PC-9 (cell line): ENCODE measurements around the gene JAML. TPM values are rescaled to one million over a fixed set of nuclear protein-coding genes. Genes with fewer than 3 reads are reported as not detected.
A peak's percentile ranks its signal among the peaks of the same experiment; 100 is the strongest.

Source experiments
- BruUV-seq: library from RNA; stranded (reverse); fragments of 400-500 nt; replicated peaks from 2 replicates; lab custom pipeline; 2021; lab: Mats Ljungman, UMichigan
- CTCF ChIA-PET: fragments of 300-600 bp; sonication (Branson Sonifier 250); formaldehyde crosslinking; loops from one replicate; lab custom pipeline; 2022; ENCODE audit warnings: antibody characterized with exemption; lab: Charles Lee
- POLR2A ChIA-PET: fragments of 300-600 bp; sonication (Branson Sonifier 250); formaldehyde crosslinking; loops from one replicate; lab custom pipeline; 2022; ENCODE audit warnings: antibody characterized with exemption; ENCODE audit not compliant: unreplicated experiment; lab: Charles Lee
- DNase-seq, 2 experiments: peaks; one replicate each; pipeline versions ENCODE4 v3.0.0 to v3.0.0-alpha.2; 2015 to 2022; ENCODE audit warnings: mixed read lengths in 1 of 2
- H2AFZ ChIP-seq: fragments of 200-600 bp; sonication (generic); 2 replicates; pipeline ENCODE4 v1.8.1; 2017; ENCODE audit warnings: antibody characterized with exemption
- H3F3A ChIP-seq: fragments of 200-600 bp; sonication (generic); 2 replicates; pipeline ENCODE4 v1.8.1; 2017; ENCODE audit warnings: antibody characterized with exemption, mild to moderate bottlenecking, low read depth; ENCODE audit not compliant: insufficient read depth
- H3K27ac ChIP-seq: fragments of 200-600 bp; sonication (generic); 2 replicates; pipeline ENCODE4 v1.6.1; 2016; ENCODE audit warnings: mixed run types
- H3K27me3 ChIP-seq: fragments of 200-600 bp; sonication (generic); 2 replicates; pipeline ENCODE4 v1.6.1; 2016; ENCODE audit warnings: low read depth, mixed run types; ENCODE audit not compliant: insufficient read depth
- H3K36me3 ChIP-seq: fragments of 200-600 bp; sonication (generic); 2 replicates; pipeline ENCODE4 v1.6.1; 2016; ENCODE audit warnings: low read depth, mixed run types
- H3K4me1 ChIP-seq: fragments of 200-600 bp; sonication (generic); replicated peaks from 2 replicates; pipeline ENCODE4 v1.6.1; 2016; ENCODE audit warnings: mixed run types; ENCODE audit not compliant: insufficient read depth
- H3K4me2 ChIP-seq: fragments of 200-600 bp; sonication (generic); 2 replicates; pipeline ENCODE4 v1.6.1; 2017; ENCODE audit warnings: mixed run types
- H3K4me3 ChIP-seq: fragments of 200-600 bp; sonication (generic); 2 replicates; pipeline ENCODE4 v1.6.1; 2016; ENCODE audit warnings: mixed run types
- H3K79me2 ChIP-seq: fragments of 200-600 bp; sonication (generic); 2 replicates; pipeline ENCODE4 v1.6.1; 2017; ENCODE audit warnings: low read depth, mixed run types
- H3K9me2 ChIP-seq: fragments of 200-600 bp; sonication (generic); 2 replicates; pipeline ENCODE4 v1.8.1; 2017; ENCODE audit warnings: mild to moderate bottlenecking; ENCODE audit not compliant: insufficient read depth
- H3K9me3 ChIP-seq: fragments of 200-600 bp; sonication (generic); 2 replicates; pipeline ENCODE4 v1.8.1; 2016; ENCODE audit warnings: low read depth; ENCODE audit not compliant: insufficient read depth
- H4K20me1 ChIP-seq: fragments of 200-600 bp; sonication (generic); 2 replicates; pipeline ENCODE4 v1.8.1; 2017; ENCODE audit not compliant: insufficient read depth
- CTCF ChIP-seq: fragments of 200-600 bp; sonication (generic); conservative IDR thresholded peaks from 2 replicates; pipeline ENCODE4 v1.6.1; 2017; ENCODE audit warnings: mixed run types, antibody characterized with exemption, mild to moderate bottlenecking, moderate library complexity
- EZH2 ChIP-seq: fragments of 200-600 bp; sonication (generic); IDR thresholded peaks from 2 replicates; pipeline ENCODE4 v1.8.0; 2017; ENCODE audit warnings: antibody characterized with exemption, low read depth
- intact Hi-C: fragments of 100-400 bp; cut with micrococcal nuclease; formaldehyde crosslinking; loops from one replicate; pipeline ENCODE4 v1.10.0; 2022; ENCODE audit not compliant: unreplicated experiment
- total RNA-seq: library from RNA; stranded (reverse); gene quantifications from 2 replicates; pipeline ENCODE4 v1.2.3, GENCODE V29; 2021

Gene JAML
- total RNA-seq, 1 experiment from 2014 or later = not detected

- H4K20me1 ChIP-seq = no peaks in the 10 kb centered on the region
- H3K9me3 ChIP-seq = no peaks in the 10 kb centered on the region
- ChIA-PET CTCF (interaction anchor here (0.5 to 0.7 kb wide), 5 partner anchors 15 to 930 kb away, joined by 3 to 4 read pairs (median 3); partner anchors contain the start of gene DPAGT1), POLR2A (no interaction called here)
- DNase-seq = peak in 1 of 2 experiments; percentile 53
- H3K27ac ChIP-seq = no peak overlapping the region
- H3K27me3 ChIP-seq = peaks cover 40% of the 10 kb centered on the region
- H3K79me2 ChIP-seq = no peaks in the 10 kb centered on the region
- TF ChIP-seq CTCF = peak; percentile 98
- no peak for TF ChIP-seq EZH2
- BruUV-seq = no TSS peak
- peaks cover 24% of the 10 kb centered on the region for H3K4me1 ChIP-seq
- intact Hi-C loops = loop anchor here (1.0 to 5.0 kb wide), 2 partner anchors 26 to 224 kb away; no protein-coding TSS in a partner anchor
- H3K4me2 ChIP-seq = no peak overlapping the region
- no peaks in the 10 kb centered on the region for H3K9me2 ChIP-seq
- H3K4me3 ChIP-seq = no peak overlapping the region
- H3F3A ChIP-seq = peaks cover 24% of the 10 kb centered on the region; the same call in 1 of the 2 replicates
- no peaks in the 10 kb centered on the region for H3K36me3 ChIP-seq
- H2AFZ ChIP-seq = no peak overlapping the region
Measured at GRCh38 chr11:118171269-118172062, 53.3 kb downstream of the JAML start.

DNA sequence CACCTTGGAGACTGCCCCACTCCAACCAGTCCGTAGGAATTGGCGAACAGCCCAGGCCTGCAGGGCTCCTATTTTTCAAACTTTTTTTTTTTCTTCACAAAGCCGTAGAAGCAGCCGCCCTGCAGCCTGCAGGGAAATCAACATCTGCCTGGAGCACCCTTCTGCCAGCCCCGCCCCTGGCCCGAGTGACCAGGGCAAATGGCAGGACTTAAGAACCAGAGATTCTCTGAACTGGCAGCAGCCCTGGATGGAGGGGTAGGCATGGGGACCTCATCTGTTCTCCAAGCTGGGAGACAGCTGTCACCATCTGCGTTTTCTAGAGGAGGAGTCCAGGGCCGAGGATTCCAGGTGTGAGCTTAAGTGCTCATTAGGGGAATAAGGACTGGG is 53.9 kb downstream of the JAML start:
- Histone ChIP-seq H3K4me2 (no peak overlapping the region), H3K4me1 (peaks cover 18% of the 10 kb centered on the region), H3K27me3 (peaks cover 45% of the 10 kb centered on the region), H3F3A (peaks cover 18% of the 10 kb centered on the region; the same call in 1 of the 2 replicates), H2AFZ (no peak overlapping the region), H3K4me3 (no peak overlapping the region), H3K9me2 (no peaks in the 10 kb centered on the region), H3K79me2 (no peaks in the 10 kb centered on the region), H3K36me3 (no peaks in the 10 kb centered on the region), H4K20me1 (no peaks in the 10 kb centered on the region), H3K27ac (no peak overlapping the region), H3K9me3 (no peaks in the 10 kb centered on the region)
- TF ChIP-seq CTCF = no peak
- TF ChIP-seq EZH2 = no peak
- DNase-seq = no peak
- ChIA-PET POLR2A (no interaction called here), CTCF (interaction anchor here (0.5 to 0.6 kb wide), 3 partner anchors 44 to 417 kb away, joined by 3 read pairs; no protein-coding TSS in a partner anchor)
- intact Hi-C loops = loop anchor here (1.0 to 5.0 kb wide), 2 partner anchors 26 to 224 kb away; no protein-coding TSS in a partner anchor
- BruUV-seq = no TSS peak

- BruUV-seq = no TSS peak
- intact Hi-C loops = loop anchor here (5.0 kb wide), 1 partner anchor 223 kb away; no protein-coding TSS in a partner anchor
Measured at GRCh38 chr11:118170231-118170630, 54.6 kb downstream of the JAML start.

More at GRCh38 chr11:118170231-118170630, 54.6 kb downstream of the JAML start:
- peaks cover 45% of the 10 kb centered on the region for H3K27me3 ChIP-seq
- ChIA-PET CTCF (interaction anchor here (0.6 kb wide), 1 partner anchor 9 kb away, joined by 3 read pairs; no protein-coding TSS in a partner anchor), POLR2A (no interaction called here)
- H3K36me3 ChIP-seq = no peaks in the 10 kb centered on the region
- no peak overlapping the region for H3K4me2 ChIP-seq
- H3K27ac ChIP-seq = no peak overlapping the region
- no peak overlapping the region for H3K4me3 ChIP-seq
- no peak for DNase-seq
- H3K9me3 ChIP-seq = no peaks in the 10 kb centered on the region
- H2AFZ ChIP-seq = no peak overlapping the region
- H3K4me1 ChIP-seq = peaks cover 12% of the 10 kb centered on the region
- H3K79me2 ChIP-seq = no peaks in the 10 kb centered on the region
- no peaks in the 10 kb centered on the region for H3K9me2 ChIP-seq
- no peak for TF ChIP-seq CTCF
- no peak for TF ChIP-seq EZH2
- H3F3A ChIP-seq = peaks cover 12% of the 10 kb centered on the region; the same call in 1 of the 2 replicates
- no peaks in the 10 kb centered on the region for H4K20me1 ChIP-seq
